CD14-positive monocyte (primary cell): ENCODE results near the gene MYOCD. TPM values are rescaled to one million over a fixed set of nuclear protein-coding genes. Genes with fewer than 3 reads are reported as not detected.

Experiments used
- DNase-seq, 3 donors: peaks; one replicate each; pipeline ENCODE4 v3.0.0-alpha.2; 2011 to 2022
- H2AFZ ChIP-seq: 2 replicates; pipeline ENCODE4 v1.6.0; 2012; ENCODE audit warnings: mild to moderate bottlenecking, low read depth, low read length, inconsistent platforms; ENCODE audit not compliant: insufficient read depth, poor library complexity, severe bottlenecking
- H3K27ac ChIP-seq, 2 donors: 1 replicate in 1 of 2; 2 replicates in 1 of 2; pipeline ENCODE4 v1.5.1; 2012 to 2013; ENCODE audit warnings: low read length in 2 of 2, control low read depth in 1 of 2, inconsistent platforms in 1 of 2, low read depth in 1 of 2, mild to moderate bottlenecking in 1 of 2
- H3K27me3 ChIP-seq, 2 donors: one replicate each; pipeline versions ENCODE4 v1.6.0 to v1.6.1; 2011 to 2013; ENCODE audit warnings: low read length in 2 of 2; ENCODE audit not compliant: control insufficient read depth in 2 of 2, insufficient read depth in 2 of 2
- H3K36me3 ChIP-seq, 2 donors: replicated peaks in 1 of 2; 1 replicate in 1 of 2; 2 replicates in 1 of 2; pipeline versions ENCODE4 v1.5.1 to v1.6.1; 2012 to 2013; ENCODE audit warnings: low read length in 2 of 2, control low read depth in 1 of 2, inconsistent platforms in 1 of 2, mild to moderate bottlenecking in 1 of 2; ENCODE audit not compliant: insufficient read depth in 2 of 2, control insufficient read depth in 1 of 2
- H3K4me1 ChIP-seq, 2 donors: 1 replicate in 1 of 2; 2 replicates in 1 of 2; pipeline versions ENCODE4 v1.5.1 to v1.6.1; 2012 to 2013; ENCODE audit warnings: low read length in 2 of 2, control low read depth in 1 of 2, inconsistent platforms in 1 of 2, mild to moderate bottlenecking in 1 of 2, moderate library complexity in 1 of 2; ENCODE audit not compliant: insufficient read depth in 2 of 2, control insufficient read depth in 1 of 2
- H3K4me2 ChIP-seq: replicated peaks from 2 replicates; pipeline ENCODE3; 2012; ENCODE audit warnings: low read length, moderate library complexity, mild to moderate bottlenecking; ENCODE audit not compliant: poor library complexity, severe bottlenecking; ENCODE audit errors: extremely low read depth
- H3K4me3 ChIP-seq, 3 experiments: fragments of 200-600 bp in 1 of 3; sonication (generic) in 1 of 3; replicated peaks in 1 of 3; 1 replicate in 2 of 3; 2 replicates in 1 of 3; pipeline ENCODE4 v1.5.1; 2011 to 2013; ENCODE audit warnings: low read length in 3 of 3, mild to moderate bottlenecking in 3 of 3, control low read depth in 2 of 3, low read depth in 2 of 3, inconsistent platforms in 1 of 3, moderate library complexity in 1 of 3
- H3K79me2 ChIP-seq: 2 replicates; pipeline ENCODE4 v1.6.0; 2012; ENCODE audit warnings: mild to moderate bottlenecking, control low read depth, inconsistent platforms, low read length, moderate library complexity; ENCODE audit not compliant: insufficient read depth
- H3K9ac ChIP-seq: 2 replicates; pipeline ENCODE4 v1.6.0; 2017; ENCODE audit warnings: low read length, mild to moderate bottlenecking; ENCODE audit not compliant: insufficient read depth, poor library complexity, severe bottlenecking
- H3K9me3 ChIP-seq, 2 donors: replicated peaks in 1 of 2; 1 replicate in 1 of 2; 2 replicates in 1 of 2; pipeline versions ENCODE4 v1.5.1 to v1.6.1; 2012 to 2013; ENCODE audit warnings: low read length in 2 of 2, control low read depth in 1 of 2; ENCODE audit not compliant: control insufficient read depth in 1 of 2, insufficient read depth in 1 of 2
- H4K20me1 ChIP-seq: 2 replicates; pipeline ENCODE4 v1.6.0; 2012; ENCODE audit warnings: mild to moderate bottlenecking, low read length, control low read depth, moderate library complexity; ENCODE audit not compliant: insufficient read depth
- H3K27ac Mint-ChIP-seq, 7 donors: one replicate each; pipeline ENCODE4 v1.8.0; 2020; ENCODE audit warnings: mild to moderate bottlenecking in 7 of 7, mixed read lengths in 7 of 7, moderate library complexity in 6 of 7, inconsistent platforms in 2 of 7
- H3K27me3 Mint-ChIP-seq, 3 donors: one replicate each; pipeline ENCODE4 v1.8.0; 2021 to 2022; ENCODE audit warnings: low read depth in 3 of 3, mild to moderate bottlenecking in 3 of 3, mixed read lengths in 3 of 3, moderate library complexity in 3 of 3, inconsistent platforms in 1 of 3
- H3K36me3 Mint-ChIP-seq, 2 donors: one replicate each; pipeline ENCODE4 v1.8.0; 2020; ENCODE audit warnings: mixed read lengths in 2 of 2, inconsistent platforms in 1 of 2, mild to moderate bottlenecking in 1 of 2
- H3K4me1 Mint-ChIP-seq: one replicate; pipeline ENCODE4 v1.8.0; 2020; ENCODE audit warnings: mild to moderate bottlenecking, mixed read lengths
- H3K4me3 Mint-ChIP-seq, 2 donors: one replicate each; pipeline ENCODE4 v1.8.0; 2020; ENCODE audit warnings: mild to moderate bottlenecking in 2 of 2, mixed read lengths in 2 of 2, moderate library complexity in 1 of 2
- H3K9me3 Mint-ChIP-seq, 7 donors: one replicate each; pipeline ENCODE4 v1.8.0; 2020 to 2022; ENCODE audit warnings: mixed read lengths in 7 of 7, mild to moderate bottlenecking in 6 of 7, moderate library complexity in 6 of 7, inconsistent platforms in 2 of 7
- CTCF ChIP-seq: fragments of 200-600 bp; IDR thresholded peaks from one replicate; pipeline ENCODE4 v1.8.0; 2022; ENCODE audit warnings: antibody characterized with exemption, mild to moderate bottlenecking
- WGBS: methylation state at CpG from one replicate; pipeline ENCODE4 v1.1.5; 2013; ENCODE audit warnings: missing lambda C conversion rate; ENCODE audit not compliant: insufficient coverage; 5-methylcytosine and 5-hydroxymethylcytosine counted together
- intact Hi-C, 2 donors: fragments of 100-400 bp; cut with micrococcal nuclease; formaldehyde crosslinking; loops; one replicate each; pipeline versions ENCODE4 v1.15.0 to v1.15.1; 2023
- polyA plus RNA-seq, 3 donors: library from polyadenylated mRNA; depleted of rRNA in 1 of 3; unstranded in 2 of 3; stranded (reverse) in 1 of 3; fragments of 300-500 nt in 2 of 3; fragments of >200 nt in 1 of 3; fragmentation: Illumina TruSeq in 2 of 3; gene quantifications; 1 replicate in 2 of 3; 2 replicates in 1 of 3; pipeline ENCODE4 v1.2.3, GENCODE V29; 2012 to 2021

The MYOCD gene
- polyA plus RNA-seq, 3 donors = not detected

- Histone ChIP-seq H3K36me3 (no peaks in the 10 kb centered on the region), H3K4me1 (no peaks in the 10 kb centered on the region), H3K27ac (no peak overlapping the region), H3K4me3 (no peak overlapping the region), H3K27me3 (no peaks in the 10 kb centered on the region), H3K79me2 (no peaks in the 10 kb centered on the region), H3K9ac (no peak overlapping the region), H3K4me2 (no peak overlapping the region), H2AFZ (no peak overlapping the region), H4K20me1 (no peaks in the 10 kb centered on the region), H3K9me3 (peaks cover 1 to 13% of the 10 kb centered on the region in 2 donors)
- Mint-ChIP-seq H3K27ac (no peak overlapping the region), H3K9me3 (peaks cover 5 to 24% (median 9%) of the 10 kb centered on the region in 7 donors), H3K27me3 (peaks cover 0 to 2% (median 1%) of the 10 kb centered on the region in 3 donors), H3K4me1 (no peaks in the 10 kb centered on the region), H3K36me3 (no peaks in the 10 kb centered on the region), H3K4me3 (no peak overlapping the region)
- 33% methylated on average over 1 of the region's 4 CpGs for WGBS
- DNase-seq = no peak
- TF ChIP-seq CTCF = no peak
- intact Hi-C loops = no loop called here
These were observed 46.7 kb downstream of the MYOCD start for GRCh38 chr17:12712415-12712814.

- Histone ChIP-seq H4K20me1 (no peaks in the 10 kb centered on the region), H3K27me3 (no peaks in the 10 kb centered on the region), H3K36me3 (no peaks in the 10 kb centered on the region), H3K27ac (no peak overlapping the region), H3K4me2 (no peak overlapping the region), H3K79me2 (no peaks in the 10 kb centered on the region), H2AFZ (no peak overlapping the region), H3K9me3 (peaks cover 7 to 13% of the 10 kb centered on the region in 2 donors), H3K4me3 (no peak overlapping the region), H3K4me1 (no peaks in the 10 kb centered on the region), H3K9ac (no peak overlapping the region)
- intact Hi-C loops = no loop called here
- no peaks in the 10 kb centered on the region for H3K4me1 Mint-ChIP-seq
- peaks cover 0 to 2% (median 1%) of the 10 kb centered on the region in 3 donors for H3K27me3 Mint-ChIP-seq
- TF ChIP-seq CTCF = no peak
- no peaks in the 10 kb centered on the region for H3K36me3 Mint-ChIP-seq
- H3K4me3 Mint-ChIP-seq = no peak overlapping the region
- no CpG with 5 or more reads among the region's 3 CpGs for WGBS
- H3K9me3 Mint-ChIP-seq = peaks cover 5 to 24% (median 9%) of the 10 kb centered on the region in 7 donors
- no peak for DNase-seq
- H3K27ac Mint-ChIP-seq = no peak overlapping the region
These were observed 47.3 kb downstream of the MYOCD start for GRCh38 chr17:12712941-12713340.
